Neural cell (in vitro differentiated cells): ENCODE data around the gene TOGARAM2.

ENCODE experiments used
- EP300 ChIP-seq: fragments of 450-650 bp; conservative IDR thresholded peaks from 2 replicates; pipeline ENCODE4 v1.6.1; 2014; ENCODE audit warnings: antibody characterized with exemption, mild to moderate bottlenecking, moderate library complexity; ENCODE audit not compliant: poor library complexity, severe bottlenecking
- EZH2 ChIP-seq: fragments of 200-600, 300-800 bp; shearing (Covaris generic), sonication (generic); IDR thresholded peaks from 2 replicates; pipeline ENCODE4 v1.6.1; 2014; ENCODE audit warnings: antibody characterized with exemption, low read length, borderline replicate concordance, mild to moderate bottlenecking; ENCODE audit not compliant: insufficient read depth, poor library complexity, severe bottlenecking
- MXI1 ChIP-seq: fragments of 450-650 bp; conservative IDR thresholded peaks from 2 replicates; pipeline ENCODE4 v1.6.1; 2014; ENCODE audit warnings: antibody characterized with exemption, mild to moderate bottlenecking; ENCODE audit not compliant: poor library complexity, severe bottlenecking
- POLR2AphosphoS5 ChIP-seq: IDR thresholded peaks from 2 replicates; pipeline ENCODE4 v1.6.1; 2012
- TAF1 ChIP-seq: IDR thresholded peaks from 2 replicates; pipeline ENCODE4 v1.6.1; 2012; ENCODE audit warnings: low read depth
- TF ChIP-seq, protein P1 (sequence below): fragments of 450-650 bp; IDR thresholded peaks from 2 replicates; pipeline ENCODE4 v1.5.1; 2014; ENCODE audit warnings: antibody characterized with exemption, mild to moderate bottlenecking, moderate library complexity; ENCODE audit not compliant: poor library complexity, severe bottlenecking
- TF ChIP-seq, protein P2 (sequence below): IDR thresholded peaks from 2 replicates; pipeline ENCODE4 v1.6.1; 2012; ENCODE audit warnings: borderline replicate concordance

- TF ChIP-seq POLR2AphosphoS5 (no peak), EZH2 (no peak), MXI1 (no peak), TAF1 (no peak), EP300 (no peak)
- TF ChIP-seq, protein P1, sequence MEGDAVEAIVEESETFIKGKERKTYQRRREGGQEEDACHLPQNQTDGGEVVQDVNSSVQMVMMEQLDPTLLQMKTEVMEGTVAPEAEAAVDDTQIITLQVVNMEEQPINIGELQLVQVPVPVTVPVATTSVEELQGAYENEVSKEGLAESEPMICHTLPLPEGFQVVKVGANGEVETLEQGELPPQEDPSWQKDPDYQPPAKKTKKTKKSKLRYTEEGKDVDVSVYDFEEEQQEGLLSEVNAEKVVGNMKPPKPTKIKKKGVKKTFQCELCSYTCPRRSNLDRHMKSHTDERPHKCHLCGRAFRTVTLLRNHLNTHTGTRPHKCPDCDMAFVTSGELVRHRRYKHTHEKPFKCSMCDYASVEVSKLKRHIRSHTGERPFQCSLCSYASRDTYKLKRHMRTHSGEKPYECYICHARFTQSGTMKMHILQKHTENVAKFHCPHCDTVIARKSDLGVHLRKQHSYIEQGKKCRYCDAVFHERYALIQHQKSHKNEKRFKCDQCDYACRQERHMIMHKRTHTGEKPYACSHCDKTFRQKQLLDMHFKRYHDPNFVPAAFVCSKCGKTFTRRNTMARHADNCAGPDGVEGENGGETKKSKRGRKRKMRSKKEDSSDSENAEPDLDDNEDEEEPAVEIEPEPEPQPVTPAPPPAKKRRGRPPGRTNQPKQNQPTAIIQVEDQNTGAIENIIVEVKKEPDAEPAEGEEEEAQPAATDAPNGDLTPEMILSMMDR, result no peak
- TF ChIP-seq, protein P2, sequence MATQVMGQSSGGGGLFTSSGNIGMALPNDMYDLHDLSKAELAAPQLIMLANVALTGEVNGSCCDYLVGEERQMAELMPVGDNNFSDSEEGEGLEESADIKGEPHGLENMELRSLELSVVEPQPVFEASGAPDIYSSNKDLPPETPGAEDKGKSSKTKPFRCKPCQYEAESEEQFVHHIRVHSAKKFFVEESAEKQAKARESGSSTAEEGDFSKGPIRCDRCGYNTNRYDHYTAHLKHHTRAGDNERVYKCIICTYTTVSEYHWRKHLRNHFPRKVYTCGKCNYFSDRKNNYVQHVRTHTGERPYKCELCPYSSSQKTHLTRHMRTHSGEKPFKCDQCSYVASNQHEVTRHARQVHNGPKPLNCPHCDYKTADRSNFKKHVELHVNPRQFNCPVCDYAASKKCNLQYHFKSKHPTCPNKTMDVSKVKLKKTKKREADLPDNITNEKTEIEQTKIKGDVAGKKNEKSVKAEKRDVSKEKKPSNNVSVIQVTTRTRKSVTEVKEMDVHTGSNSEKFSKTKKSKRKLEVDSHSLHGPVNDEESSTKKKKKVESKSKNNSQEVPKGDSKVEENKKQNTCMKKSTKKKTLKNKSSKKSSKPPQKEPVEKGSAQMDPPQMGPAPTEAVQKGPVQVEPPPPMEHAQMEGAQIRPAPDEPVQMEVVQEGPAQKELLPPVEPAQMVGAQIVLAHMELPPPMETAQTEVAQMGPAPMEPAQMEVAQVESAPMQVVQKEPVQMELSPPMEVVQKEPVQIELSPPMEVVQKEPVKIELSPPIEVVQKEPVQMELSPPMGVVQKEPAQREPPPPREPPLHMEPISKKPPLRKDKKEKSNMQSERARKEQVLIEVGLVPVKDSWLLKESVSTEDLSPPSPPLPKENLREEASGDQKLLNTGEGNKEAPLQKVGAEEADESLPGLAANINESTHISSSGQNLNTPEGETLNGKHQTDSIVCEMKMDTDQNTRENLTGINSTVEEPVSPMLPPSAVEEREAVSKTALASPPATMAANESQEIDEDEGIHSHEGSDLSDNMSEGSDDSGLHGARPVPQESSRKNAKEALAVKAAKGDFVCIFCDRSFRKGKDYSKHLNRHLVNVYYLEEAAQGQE, result no peak
These were observed 9.3 kb downstream of the TOGARAM2 start for GRCh38 chr2:28990445-28990844.
